Panc1 (cell line): ENCODE results near the gene BLM.

ENCODE experiments used
- CTCF ChIP-seq: fragments of 450-650 bp; IDR thresholded peaks from 2 replicates; pipeline ENCODE4 v1.5.1; 2017; ENCODE audit warnings: mild to moderate bottlenecking
- POLR2AphosphoS5 ChIP-seq: IDR thresholded peaks from 2 replicates; pipeline ENCODE4 v1.6.1; 2012; ENCODE audit warnings: mild to moderate bottlenecking, low read depth, low read length, moderate library complexity
- REST ChIP-seq, 2 experiments: IDR thresholded peaks; 2 replicates each; pipeline ENCODE4 v1.6.1; 2011 to 2012; ENCODE audit warnings: low read depth in 2 of 2, control low read depth in 1 of 2, low read length in 1 of 2, mild to moderate bottlenecking in 1 of 2, moderate library complexity in 1 of 2; ENCODE audit not compliant: insufficient read depth in 1 of 2
- SIN3A ChIP-seq: IDR thresholded peaks from 2 replicates; pipeline ENCODE4 v1.6.1; 2012; ENCODE audit warnings: low read depth, mild to moderate bottlenecking, low read length, moderate library complexity, borderline replicate concordance; ENCODE audit not compliant: insufficient read depth
- TCF7L2 ChIP-seq: IDR thresholded peaks from 2 replicates; pipeline ENCODE4 v1.6.1; 2011; ENCODE audit warnings: mild to moderate bottlenecking, low read depth, low read length, inconsistent platforms

DNA sequence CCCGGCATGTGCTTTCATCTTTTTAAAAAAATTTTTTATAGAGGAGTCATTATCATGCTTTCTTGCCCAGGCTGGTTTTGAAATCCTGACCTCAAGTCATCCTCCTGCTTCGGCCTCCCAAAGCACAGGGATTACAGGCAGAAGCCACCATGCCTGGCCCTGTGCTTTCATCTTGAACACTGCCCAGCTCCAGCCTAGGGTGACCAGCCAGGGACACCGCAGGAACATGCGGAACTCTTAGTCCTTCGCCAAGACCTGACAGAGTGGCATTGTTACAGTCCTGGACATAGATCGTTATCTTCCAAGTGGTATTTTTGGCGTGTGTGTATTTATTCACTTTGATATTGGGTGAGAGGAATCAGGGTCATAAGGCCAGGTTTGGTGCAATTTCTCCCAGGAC lies 143.3 kb downstream of the BLM start:
- TF ChIP-seq CTCF (no peak), POLR2AphosphoS5 (no peak), SIN3A (no peak), REST (IDR thresholded peaks at IDR 0.05; ENCODE audit: insufficient read depth in 1 of 2, low read depth in 2 of 2, low read length in 1 of 2) (no peak), TCF7L2 (no peak)
